Measurements from ENCODE around the gene ZNRF4.

Gene ZNRF4

DNA sequence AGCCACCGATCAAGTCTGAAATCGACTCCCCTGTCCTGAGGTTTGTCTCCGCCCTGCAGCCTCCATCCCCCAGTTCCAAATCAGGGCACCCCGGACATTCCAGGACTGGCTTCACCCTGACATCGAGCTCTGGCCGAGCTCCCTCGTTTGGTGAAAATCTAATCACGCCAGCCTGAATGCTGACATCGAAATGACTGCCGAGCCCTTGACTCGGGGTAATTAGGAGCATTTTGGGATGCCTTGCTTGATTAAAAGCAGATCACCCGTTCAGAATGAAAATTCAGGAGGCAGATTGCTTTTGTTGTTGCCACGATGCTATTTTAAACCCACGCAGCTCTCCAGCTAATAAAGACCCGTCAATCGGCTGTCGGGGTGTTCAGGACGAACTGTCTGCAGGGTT lies 34.3 kb downstream of the ZNRF4 start:
- ChIA-PET CTCF (interaction anchor here (0.6 kb wide), 1 partner anchor 24 kb away, joined by 3 read pairs; no protein-coding TSS in a partner anchor), POLR2A (no interaction called here)

DNA sequence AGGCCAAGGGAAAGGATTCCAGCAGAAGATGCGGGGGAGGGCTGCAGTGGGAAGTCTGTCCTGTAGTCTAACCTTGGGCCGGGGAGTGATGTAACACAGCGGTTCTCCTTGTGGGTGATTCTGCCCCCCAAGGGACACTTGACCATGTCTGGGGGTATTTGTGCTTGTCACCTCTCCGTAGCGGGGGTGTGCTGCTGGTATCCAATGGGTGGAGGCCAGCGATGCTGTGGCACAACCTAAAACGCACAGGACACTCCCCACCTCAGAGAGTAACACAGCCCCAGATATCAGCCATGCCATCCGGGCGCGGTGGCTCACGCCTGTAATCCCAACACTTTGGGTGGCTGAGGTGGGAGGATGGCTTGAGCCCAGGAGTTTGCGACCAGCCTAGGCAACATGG lies 36.3 kb downstream of the ZNRF4 start:
- Histone ChIP-seq H3K36me3 (ENCODE audit: control insufficient read depth in 2 of 2, insufficient read depth in 1 of 2, low read length in 2 of 2) (no peaks in the 10 kb centered on the region), H3K27ac (ENCODE audit: extremely low read depth, low read depth, low read length) (no peak overlapping the region), H3K4me3 (ENCODE audit: low read depth, low read length) (no peak overlapping the region), H3K4me1 (ENCODE audit: control insufficient read depth, insufficient read depth, low read length) (no peaks in the 10 kb centered on the region), H3K9me3 (ENCODE audit: control insufficient read depth, insufficient read depth, low read depth, low read length) (no peaks in the 10 kb centered on the region)
- POLR2A ChIA-PET, result no interaction called here
- TF ChIP-seq ZNF146 (tag by site-specific recombination; IDR thresholded peaks at IDR 0.05) (no peak), ZNF155 (tag by site-specific recombination; IDR thresholded peaks at IDR 0.05) (no peak), HOXC10 (CRISPR knock-in tag; IDR thresholded peaks at IDR 0.05) (no peak), ZNF121 (tag by site-specific recombination; IDR thresholded peaks at IDR 0.05) (no peak), ZNF658 (tag by site-specific recombination; IDR thresholded peaks at IDR 0.05) (no peak), MYNN (tag by site-specific recombination; IDR thresholded peaks at IDR 0.05; ENCODE audit: borderline replicate concordance) (no peak), ZNF521 (tag by site-specific recombination; IDR thresholded peaks at IDR 0.05) (no peak), ZNF266 (tag by site-specific recombination; IDR thresholded peaks at IDR 0.05; ENCODE audit: low read depth) (no peak)
- TF ChIP-seq, protein P1, sequence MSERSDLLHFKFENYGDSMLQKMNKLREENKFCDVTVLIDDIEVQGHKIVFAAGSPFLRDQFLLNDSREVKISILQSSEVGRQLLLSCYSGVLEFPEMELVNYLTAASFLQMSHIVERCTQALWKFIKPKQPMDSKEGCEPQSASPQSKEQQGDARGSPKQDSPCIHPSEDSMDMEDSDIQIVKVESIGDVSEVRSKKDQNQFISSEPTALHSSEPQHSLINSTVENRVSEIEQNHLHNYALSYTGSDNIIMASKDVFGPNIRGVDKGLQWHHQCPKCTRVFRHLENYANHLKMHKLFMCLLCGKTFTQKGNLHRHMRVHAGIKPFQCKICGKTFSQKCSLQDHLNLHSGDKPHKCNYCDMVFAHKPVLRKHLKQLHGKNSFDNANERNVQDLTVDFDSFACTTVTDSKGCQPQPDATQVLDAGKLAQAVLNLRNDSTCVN (tag by site-specific recombination; optimal IDR thresholded peaks at IDR 0.05), result no peak
- CTCF ChIA-PET, result no interaction called here

More for the DNA sequence above, 34.3 kb downstream of the ZNRF4 start:
- Histone ChIP-seq H3K4me3 (ENCODE audit: low read depth, low read length) (no peak overlapping the region), H3K4me1 (ENCODE audit: control insufficient read depth, insufficient read depth, low read length) (no peaks in the 10 kb centered on the region), H3K27ac (ENCODE audit: extremely low read depth, low read depth, low read length) (no peak overlapping the region), H3K36me3 (ENCODE audit: control insufficient read depth in 2 of 2, insufficient read depth in 1 of 2, low read length in 2 of 2) (no peaks in the 10 kb centered on the region), H3K9me3 (ENCODE audit: control insufficient read depth, insufficient read depth, low read depth, low read length) (no peaks in the 10 kb centered on the region)
- TF ChIP-seq KLF16 (tag by site-specific recombination; IDR thresholded peaks at IDR 0.05) (no peak), ZEB2 (tag by site-specific recombination; IDR thresholded peaks at IDR 0.05) (no peak), ZNF394 (tag by site-specific recombination; IDR thresholded peaks at IDR 0.05; ENCODE audit: borderline replicate concordance) (no peak), ZNF501 (tag by site-specific recombination; IDR thresholded peaks at IDR 0.05) (no peak), SETDB1 (IDR thresholded peaks at IDR 0.05; ENCODE audit: insufficient read length, low read length) (no peak), ZNF24 (tag by site-specific recombination; IDR thresholded peaks at IDR 0.05) (no peak), ZNF791 (tag by site-specific recombination; IDR thresholded peaks at IDR 0.05) (no peak), ZNF2 (tag by site-specific recombination; IDR thresholded peaks at IDR 0.05) (no peak), ZNF626 (tag by site-specific recombination; IDR thresholded peaks at IDR 0.05) (no peak), ZNF792 (tag by site-specific recombination; IDR thresholded peaks at IDR 0.05) (no peak), ZNF157 (tag by site-specific recombination; IDR thresholded peaks at IDR 0.05) (no peak)
- TF ChIP-seq, protein P2, sequence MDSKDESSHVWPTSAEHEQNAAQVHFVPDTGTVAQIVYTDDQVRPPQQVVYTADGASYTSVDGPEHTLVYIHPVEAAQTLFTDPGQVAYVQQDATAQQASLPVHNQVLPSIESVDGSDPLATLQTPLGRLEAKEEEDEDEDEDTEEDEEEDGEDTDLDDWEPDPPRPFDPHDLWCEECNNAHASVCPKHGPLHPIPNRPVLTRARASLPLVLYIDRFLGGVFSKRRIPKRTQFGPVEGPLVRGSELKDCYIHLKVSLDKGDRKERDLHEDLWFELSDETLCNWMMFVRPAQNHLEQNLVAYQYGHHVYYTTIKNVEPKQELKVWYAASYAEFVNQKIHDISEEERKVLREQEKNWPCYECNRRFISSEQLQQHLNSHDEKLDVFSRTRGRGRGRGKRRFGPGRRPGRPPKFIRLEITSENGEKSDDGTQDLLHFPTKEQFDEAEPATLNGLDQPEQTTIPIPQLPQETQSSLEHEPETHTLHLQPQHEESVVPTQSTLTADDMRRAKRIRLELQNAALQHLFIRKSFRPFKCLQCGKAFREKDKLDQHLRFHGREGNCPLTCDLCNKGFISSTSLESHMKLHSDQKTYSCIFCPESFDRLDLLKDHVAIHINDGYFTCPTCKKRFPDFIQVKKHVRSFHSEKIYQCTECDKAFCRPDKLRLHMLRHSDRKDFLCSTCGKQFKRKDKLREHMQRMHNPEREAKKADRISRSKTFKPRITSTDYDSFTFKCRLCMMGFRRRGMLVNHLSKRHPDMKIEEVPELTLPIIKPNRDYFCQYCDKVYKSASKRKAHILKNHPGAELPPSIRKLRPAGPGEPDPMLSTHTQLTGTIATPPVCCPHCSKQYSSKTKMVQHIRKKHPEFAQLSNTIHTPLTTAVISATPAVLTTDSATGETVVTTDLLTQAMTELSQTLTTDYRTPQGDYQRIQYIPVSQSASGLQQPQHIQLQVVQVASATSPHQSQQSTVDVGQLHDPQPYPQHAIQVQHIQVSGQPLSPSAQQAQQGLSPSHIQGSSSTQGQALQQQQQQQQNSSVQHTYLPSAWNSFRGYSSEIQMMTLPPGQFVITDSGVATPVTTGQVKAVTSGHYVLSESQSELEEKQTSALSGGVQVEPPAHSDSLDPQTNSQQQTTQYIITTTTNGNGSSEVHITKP (tag by site-specific recombination; IDR thresholded peaks at IDR 0.05), result no peak

Measured in HEK293 (cell line).